GM23338 (cell line): Measurements from ENCODE around the gene RSPH1. TPM values are rescaled to one million over a fixed set of nuclear protein-coding genes. Genes with fewer than 3 reads are reported as not detected.

Experiments used
- ATAC-seq: fragments of 200-7000 bp; cut with Tn5 transposase; 3 replicates; pipeline ENCODE4 v1.9.1; 2020
- DNase-seq: peaks from one replicate; pipeline ENCODE4 v3.0.0-alpha.2; 2015; ENCODE audit warnings: low spot score
- H2AFZ ChIP-seq: fragments of 200-600 bp; sonication (generic); 2 replicates; pipeline ENCODE4 v1.8.0; 2016; ENCODE audit warnings: antibody characterized with exemption, mild to moderate bottlenecking, moderate library complexity
- H3F3A ChIP-seq: fragments of 200-600 bp; sonication (generic); replicated peaks from 2 replicates; pipeline ENCODE4 v1.8.0; 2017; ENCODE audit warnings: antibody characterized with exemption, mixed run types, low read depth
- H3K27ac ChIP-seq: fragments of 200-600 bp; sonication (generic); 2 replicates; pipeline ENCODE4 v1.6.1; 2016; ENCODE audit warnings: low read depth
- H3K27me3 ChIP-seq: fragments of 200-600 bp; sonication (generic); 2 replicates; pipeline ENCODE4 v1.8.0; 2016; ENCODE audit warnings: mild to moderate bottlenecking, mixed run types, moderate library complexity; ENCODE audit not compliant: insufficient read depth
- H3K36me3 ChIP-seq: fragments of 200-600 bp; sonication (generic); 2 replicates; pipeline ENCODE4 v1.8.0; 2016; ENCODE audit warnings: mild to moderate bottlenecking; ENCODE audit not compliant: insufficient read depth
- H3K4me1 ChIP-seq: fragments of 200-600 bp; sonication (generic); 2 replicates; pipeline ENCODE4 v1.8.0; 2016; ENCODE audit warnings: mild to moderate bottlenecking, moderate library complexity; ENCODE audit not compliant: insufficient read depth
- H3K4me2 ChIP-seq: fragments of 200-600 bp; sonication (generic); 2 replicates; pipeline ENCODE4 v1.7.1; 2017; ENCODE audit warnings: mixed run types
- H3K4me3 ChIP-seq: fragments of 200-600 bp; sonication (generic); 2 replicates; pipeline ENCODE4 v1.6.1; 2016; ENCODE audit warnings: mixed run types
- H3K79me2 ChIP-seq: fragments of 200-600 bp; sonication (generic); replicated peaks from 2 replicates; pipeline ENCODE4 v1.8.0; 2017; ENCODE audit warnings: mild to moderate bottlenecking; ENCODE audit not compliant: insufficient read depth
- H3K9me2 ChIP-seq: fragments of 200-600 bp; sonication (generic); 2 replicates; pipeline ENCODE4 v1.8.0; 2017; ENCODE audit not compliant: insufficient read depth
- H4K20me1 ChIP-seq: fragments of 200-600 bp; sonication (generic); replicated peaks from 2 replicates; pipeline ENCODE4 v1.8.0; 2017; ENCODE audit warnings: mild to moderate bottlenecking; ENCODE audit not compliant: insufficient read depth
- H3K27ac Mint-ChIP-seq: 2 replicates; pipeline ENCODE4 v1.8.0; 2020; ENCODE audit warnings: inconsistent platforms, mild to moderate bottlenecking, moderate library complexity, mixed read lengths
- H3K27me3 Mint-ChIP-seq: 3 replicates; pipeline ENCODE4 v1.8.0; 2022; ENCODE audit warnings: low read depth, mild to moderate bottlenecking, moderate library complexity, mixed read lengths, inconsistent platforms; ENCODE audit not compliant: insufficient read depth, poor library complexity
- H3K36me3 Mint-ChIP-seq: 3 replicates; pipeline ENCODE4 v1.8.0; 2021; ENCODE audit warnings: low read depth, mild to moderate bottlenecking, inconsistent platforms, moderate library complexity, mixed read lengths
- H3K4me1 Mint-ChIP-seq: 3 replicates; pipeline ENCODE4 v1.8.0; 2020; ENCODE audit warnings: mild to moderate bottlenecking, inconsistent platforms, mixed read lengths
- H3K4me3 Mint-ChIP-seq: 3 replicates; pipeline ENCODE4 v1.8.0; 2021; ENCODE audit warnings: moderate library complexity, mild to moderate bottlenecking, inconsistent platforms, mixed read lengths
- H3K9me3 Mint-ChIP-seq: 3 replicates; pipeline ENCODE4 v1.8.0; 2020; ENCODE audit warnings: moderate library complexity, mild to moderate bottlenecking, inconsistent platforms, mixed read lengths
- CREB1 ChIP-seq: fragments of 250-450 bp; sonication (Bioruptor Pico); IDR thresholded peaks from 2 replicates; pipeline ENCODE4 v1.5.0; 2020; ENCODE audit warnings: low read depth, mild to moderate bottlenecking, moderate library complexity
- CTCF ChIP-seq, 2 experiments: fragments of 200-600 bp in 1 of 2; sonication (generic) in 1 of 2; conservative IDR thresholded peaks; 2 replicates each; pipeline versions ENCODE4 v1.5.1 to v1.6.1; 2016 to 2017; ENCODE audit warnings: antibody characterized with exemption in 2 of 2, low read depth in 2 of 2, mild to moderate bottlenecking in 2 of 2, moderate library complexity in 1 of 2
- EZH2 ChIP-seq: fragments of 200-600 bp; sonication (generic); IDR thresholded peaks from one replicate; pipeline ENCODE4 v1.8.0; 2017; ENCODE audit warnings: antibody characterized with exemption, mild to moderate bottlenecking, low read depth; ENCODE audit not compliant: unreplicated experiment
- EZH2phosphoT487 ChIP-seq: fragments of 200-600 bp; sonication (generic); IDR thresholded peaks from one replicate; pipeline ENCODE4 v1.8.1; 2018; ENCODE audit warnings: antibody characterized with exemption; ENCODE audit not compliant: unreplicated experiment
- NANOG ChIP-seq: IDR thresholded peaks from 2 replicates; pipeline ENCODE4 v1.6.1; 2016; ENCODE audit warnings: antibody characterized with exemption, borderline replicate concordance
- POLR2AphosphoS5 ChIP-seq: IDR thresholded peaks from 2 replicates; pipeline ENCODE4 v1.6.1; 2016; ENCODE audit warnings: antibody characterized with exemption, low read depth
- STAT1 ChIP-seq: IDR thresholded peaks from one replicate; pipeline ENCODE4 v1.6.1; 2016; ENCODE audit warnings: antibody characterized with exemption; ENCODE audit not compliant: unreplicated experiment
- ZNF114 ChIP-seq: fragments of 250-450 bp; sonication (Bioruptor Pico); IDR thresholded peaks from 2 replicates; pipeline ENCODE4 v1.5.0; 2020; ENCODE audit warnings: mild to moderate bottlenecking, moderate library complexity
- ZNF331 ChIP-seq: fragments of 250-450 bp; sonication (Bioruptor Pico); IDR thresholded peaks from 2 replicates; pipeline ENCODE4 v1.5.0; 2020; ENCODE audit warnings: low read depth, mild to moderate bottlenecking, moderate library complexity
- ZNF462 ChIP-seq: fragments of 250-450 bp; sonication (Bioruptor Pico); IDR thresholded peaks from 2 replicates; pipeline ENCODE4 v1.5.0; 2020; ENCODE audit warnings: mild to moderate bottlenecking, moderate library complexity
- polyA plus RNA-seq: library from polyadenylated mRNA; unstranded; fragments of >200 nt; fragmentation: Nextera tagmentation; extraction: Ambion mirVana; gene quantifications from 2 replicates; pipeline ENCODE4 v1.2.1, GENCODE V29; 2016
- total RNA-seq: library from RNA; depleted of rRNA; stranded (reverse); fragments of >200 nt; shearing (Covaris generic); gene quantifications from 2 replicates; pipeline ENCODE4 v1.2.3, GENCODE V29; 2014

The RSPH1 gene
- total and polyA plus RNA-seq, 2 experiments from 2014 or later = 0.23 TPM; not detected in 1

GRCh38 chr21:42543106-42543847 is 47.3 kb upstream of the RSPH1 start:
- no peak overlapping the region for H2AFZ ChIP-seq
- 0 out of 2 replicates have a peak overlapping the region, but pooled peaks have one; percentile 54 for H3K27ac Mint-ChIP-seq
- H3K27me3 Mint-ChIP-seq = peaks cover 4% of the 10 kb centered on the region
- peaks cover 6% of the 10 kb centered on the region for H3K4me1 Mint-ChIP-seq
- peaks cover 8% of the 10 kb centered on the region; the same call in 1 of the 2 replicates for H4K20me1 ChIP-seq
- H3K9me2 ChIP-seq = no peaks in the 10 kb centered on the region
- no peaks in the 10 kb centered on the region for H3K27me3 ChIP-seq
- no peak for DNase-seq
- H3F3A ChIP-seq = no peaks in the 10 kb centered on the region
- TF ChIP-seq NANOG = no peak
- no peak for TF ChIP-seq EZH2
- TF ChIP-seq ZNF331 (CRISPR knock-in tag) = no peak
- TF ChIP-seq EZH2phosphoT487 = no peak
- TF ChIP-seq CTCF (conservative IDR thresholded peaks at IDR 0.05; ENCODE audit: low read depth in 2 of 2) = no peak
- H3K36me3 ChIP-seq = peaks cover 3% of the 10 kb centered on the region
- no peaks in the 10 kb centered on the region for H3K4me1 ChIP-seq
- H3K9me3 Mint-ChIP-seq = no peaks in the 10 kb centered on the region
- no peak for ATAC-seq
- H3K36me3 Mint-ChIP-seq = peaks cover 51% of the 10 kb centered on the region
- no peaks in the 10 kb centered on the region for H3K79me2 ChIP-seq
- H3K4me3 Mint-ChIP-seq = no peak overlapping the region
- H3K4me3 ChIP-seq = no peak overlapping the region
- H3K4me2 ChIP-seq = no peak overlapping the region
- no peak overlapping the region for H3K27ac ChIP-seq

- Mint-ChIP-seq H3K36me3 (peaks cover 45% of the 10 kb centered on the region), H3K4me3 (no peak overlapping the region), H3K9me3 (no peaks in the 10 kb centered on the region), H3K27me3 (peaks cover 4% of the 10 kb centered on the region), H3K27ac (no peak overlapping the region), H3K4me1 (peaks cover 4% of the 10 kb centered on the region)
- no peaks in the 10 kb centered on the region for H3K4me1 ChIP-seq
- no peak overlapping the region for H3K27ac ChIP-seq
- H2AFZ ChIP-seq = no peak overlapping the region
- DNase-seq (no peak), ATAC-seq (no peak)
- H3K4me3 ChIP-seq = no peak overlapping the region
- peaks cover 3% of the 10 kb centered on the region for H3K36me3 ChIP-seq
- H3K9me2 ChIP-seq = no peaks in the 10 kb centered on the region
- no peaks in the 10 kb centered on the region for H3F3A ChIP-seq
- no peak overlapping the region for H3K4me2 ChIP-seq
- H3K27me3 ChIP-seq = no peaks in the 10 kb centered on the region
- no peaks in the 10 kb centered on the region for H3K79me2 ChIP-seq
- peaks cover 8% of the 10 kb centered on the region; the same call in 1 of the 2 replicates for H4K20me1 ChIP-seq
- TF ChIP-seq POLR2AphosphoS5 = no peak
- TF ChIP-seq ZNF331 (CRISPR knock-in tag) = no peak
- TF ChIP-seq ZNF114 = no peak
- no peak for TF ChIP-seq CREB1 (CRISPR knock-in tag)
- no peak for TF ChIP-seq ZNF462
- TF ChIP-seq STAT1 = no peak
Measured at GRCh38 chr21:42542596-42542995, 46.6 kb upstream of the RSPH1 start.
